OCI-LY7 (cell line): ENCODE data around the gene CDSN.

ENCODE experiments used
- CTCF ChIP-seq: fragments of 200-600 bp; sonication (generic); conservative IDR thresholded peaks from 2 replicates; pipeline ENCODE4 v1.5.1; 2014; ENCODE audit warnings: mild to moderate bottlenecking, antibody characterized with exemption, low read length, moderate library complexity, mixed read lengths
- EZH2phosphoT487 ChIP-seq: fragments of 200-600 bp; sonication (generic); IDR thresholded peaks from 2 replicates; pipeline ENCODE4 v1.6.1; 2018; ENCODE audit warnings: low read depth, borderline replicate concordance, mild to moderate bottlenecking, mixed run types, antibody characterized with exemption, low read length, moderate library complexity, mixed read lengths

DNA sequence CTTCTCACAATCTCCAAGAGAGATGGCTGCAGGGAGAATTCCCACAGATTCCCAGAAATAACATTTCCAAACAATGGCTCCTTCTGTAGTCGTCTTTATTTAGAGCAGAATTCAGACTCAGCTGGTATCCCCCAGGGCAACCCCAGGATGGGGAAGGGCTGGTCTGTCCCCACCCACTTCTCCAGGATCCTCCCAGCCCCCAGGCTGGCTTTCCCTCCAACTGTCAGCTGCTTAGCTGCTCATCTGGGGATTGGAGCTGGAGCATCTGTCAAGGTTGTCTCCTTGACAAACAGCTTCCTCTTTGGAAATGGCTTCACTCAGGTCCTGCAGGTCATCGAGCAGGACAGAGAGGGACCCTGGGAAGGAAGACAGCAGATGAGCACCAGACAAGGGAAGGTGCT lies 22.1 kb upstream of the CDSN start:
- TF ChIP-seq CTCF, result no peak
- no peak for TF ChIP-seq EZH2phosphoT487
